AG08396 (cell line): ENCODE results near the gene PXYLP1.

Source experiments
- DNase-seq: peaks from one replicate; pipeline ENCODE4 v3.0.0; 2012; ENCODE audit warnings: low spot score, mixed read lengths

PXYLP1 gene

GRCh38 chr3:141273700-141274410 lies 42.2 kb downstream of the PXYLP1 start:
- no peak for DNase-seq

- DNase-seq = no peak
Observed at GRCh38 chr3:141274411-141275031, 42.9 kb downstream of the PXYLP1 start.

GRCh38 chr3:141275032-141275422 lies 43.4 kb downstream of the PXYLP1 start:
- peak; percentile 51 for DNase-seq

- DNase-seq = no peak
Observed at GRCh38 chr3:141275511-141275910, 43.9 kb downstream of the PXYLP1 start.

GRCh38 chr3:141275973-141276372 lies 44.3 kb downstream of the PXYLP1 start:
- DNase-seq = no peak

GRCh38 chr3:141276398-141276797 lies 44.8 kb downstream of the PXYLP1 start:
- no peak for DNase-seq

GRCh38 chr3:141277451-141277850 lies 45.8 kb downstream of the PXYLP1 start:
- DNase-seq = no peak

- no peak for DNase-seq
Observed at GRCh38 chr3:141278196-141279076, 46.8 kb downstream of the PXYLP1 start.

- DNase-seq = peak; percentile 23
Observed at GRCh38 chr3:141279077-141279967, 47.7 kb downstream of the PXYLP1 start.

- DNase-seq = peak; percentile 74
Observed at GRCh38 chr3:141280086-141280485, 48.5 kb downstream of the PXYLP1 start.

GRCh38 chr3:141280690-141281089 lies 49.1 kb downstream of the PXYLP1 start:
- no peak for DNase-seq

GRCh38 chr3:141285570-141285969 lies 53.9 kb downstream of the PXYLP1 start:
- DNase-seq = no peak

- DNase-seq = no peak
Observed at GRCh38 chr3:141286856-141287255, 55.2 kb downstream of the PXYLP1 start.

- DNase-seq = no peak
Observed at GRCh38 chr3:141287326-141287725, 55.7 kb downstream of the PXYLP1 start.

GRCh38 chr3:141288336-141288990 lies 56.8 kb downstream of the PXYLP1 start:
- DNase-seq = no peak

- no peak for DNase-seq
Observed at GRCh38 chr3:141289228-141289772, 57.7 kb downstream of the PXYLP1 start.

- no peak for DNase-seq
Observed at GRCh38 chr3:141291559-141292355, 60.1 kb downstream of the PXYLP1 start.

GRCh38 chr3:141292356-141293058 lies 60.9 kb downstream of the PXYLP1 start:
- DNase-seq = no peak

- no peak for DNase-seq
Observed at GRCh38 chr3:141294301-141294700, 62.7 kb downstream of the PXYLP1 start.
